GM06990 (cell line): ENCODE measurements around the gene PRICKLE2.

Experiments
- DNase-seq: peaks from one replicate; pipeline ENCODE4 v3.0.0-alpha.2; 2011; ENCODE audit not compliant: insufficient read length; ENCODE audit errors: extremely low read depth
- H3K27me3 ChIP-seq: replicated peaks from 2 replicates; pipeline ENCODE4 v1.6.0; 2011; ENCODE audit warnings: low read length; ENCODE audit not compliant: control insufficient read depth, insufficient read depth
- H3K36me3 ChIP-seq: 2 replicates; pipeline ENCODE4 v1.5.1; 2011; ENCODE audit warnings: low read length; ENCODE audit not compliant: control insufficient read depth, insufficient read depth
- H3K4me3 ChIP-seq: replicated peaks from 2 replicates; pipeline ENCODE4 v1.5.1; 2011; ENCODE audit warnings: low read depth, mild to moderate bottlenecking, control low read depth, low read length
- TF ChIP-seq, protein P1 (sequence below): IDR thresholded peaks from 2 replicates; pipeline ENCODE4 v1.5.1; 2011; ENCODE audit warnings: low read length, control low read depth, mild to moderate bottlenecking, inconsistent platforms; ENCODE audit not compliant: insufficient read depth, poor library complexity, severe bottlenecking

PRICKLE2 gene

DNA sequence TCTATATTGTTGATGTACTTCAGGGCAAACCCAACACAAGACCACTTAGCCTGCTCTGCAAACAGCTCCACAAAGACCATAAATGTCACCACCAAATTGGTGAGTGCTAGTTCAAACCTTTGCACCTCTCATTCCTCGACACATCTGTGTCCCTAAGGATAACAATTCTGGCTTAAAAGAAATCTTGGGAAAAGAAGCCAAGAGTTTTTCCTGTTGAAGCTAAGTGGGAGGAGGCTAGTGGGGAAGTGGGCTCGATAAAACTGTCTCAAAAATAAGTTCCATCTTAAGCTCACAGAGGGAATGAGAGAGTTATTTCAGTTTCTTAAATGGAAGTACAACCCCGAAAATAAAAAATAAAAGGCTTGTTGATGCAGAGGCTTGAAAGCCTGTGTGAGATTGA lies 40.4 kb upstream of the PRICKLE2 start:
- H3K27me3 ChIP-seq: peaks cover 2% of the 10 kb centered on the region; the same call in 1 of the 2 replicates
- DNase-seq: no peak
- TF ChIP-seq, protein P1, sequence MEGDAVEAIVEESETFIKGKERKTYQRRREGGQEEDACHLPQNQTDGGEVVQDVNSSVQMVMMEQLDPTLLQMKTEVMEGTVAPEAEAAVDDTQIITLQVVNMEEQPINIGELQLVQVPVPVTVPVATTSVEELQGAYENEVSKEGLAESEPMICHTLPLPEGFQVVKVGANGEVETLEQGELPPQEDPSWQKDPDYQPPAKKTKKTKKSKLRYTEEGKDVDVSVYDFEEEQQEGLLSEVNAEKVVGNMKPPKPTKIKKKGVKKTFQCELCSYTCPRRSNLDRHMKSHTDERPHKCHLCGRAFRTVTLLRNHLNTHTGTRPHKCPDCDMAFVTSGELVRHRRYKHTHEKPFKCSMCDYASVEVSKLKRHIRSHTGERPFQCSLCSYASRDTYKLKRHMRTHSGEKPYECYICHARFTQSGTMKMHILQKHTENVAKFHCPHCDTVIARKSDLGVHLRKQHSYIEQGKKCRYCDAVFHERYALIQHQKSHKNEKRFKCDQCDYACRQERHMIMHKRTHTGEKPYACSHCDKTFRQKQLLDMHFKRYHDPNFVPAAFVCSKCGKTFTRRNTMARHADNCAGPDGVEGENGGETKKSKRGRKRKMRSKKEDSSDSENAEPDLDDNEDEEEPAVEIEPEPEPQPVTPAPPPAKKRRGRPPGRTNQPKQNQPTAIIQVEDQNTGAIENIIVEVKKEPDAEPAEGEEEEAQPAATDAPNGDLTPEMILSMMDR: no peak
- no peak overlapping the region for H3K4me3 ChIP-seq
- no peaks in the 10 kb centered on the region for H3K36me3 ChIP-seq

DNA sequence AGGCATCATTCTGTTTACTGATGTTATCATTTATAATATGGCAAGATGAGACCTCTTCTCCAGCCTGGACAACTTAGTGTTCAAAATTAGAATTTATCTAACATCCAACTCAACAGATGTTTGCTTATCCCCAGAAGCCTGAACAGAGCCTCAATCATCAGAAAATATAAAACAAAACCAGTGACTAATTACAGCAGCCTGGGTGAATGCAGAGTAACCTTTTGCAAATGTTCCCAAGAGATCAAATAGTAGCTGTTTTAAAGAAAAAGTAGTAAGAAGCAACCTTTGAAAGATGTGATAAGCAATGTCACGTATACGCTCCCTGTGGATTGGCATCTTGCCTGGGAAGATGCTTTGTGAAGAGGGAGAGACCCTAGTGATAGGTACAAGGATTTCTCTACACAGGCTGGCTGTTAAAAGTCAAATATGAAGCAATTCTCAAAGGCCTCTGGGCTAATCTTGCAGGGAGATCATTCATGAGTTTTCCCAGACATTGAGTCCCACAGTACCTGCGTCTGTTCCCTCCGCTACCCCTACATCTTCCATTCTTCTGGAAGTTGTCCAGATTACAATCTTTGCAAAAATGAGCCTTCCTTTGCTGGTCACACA lies 39.3 kb upstream of the PRICKLE2 start:
- H3K4me3 ChIP-seq: no peak overlapping the region
- TF ChIP-seq, protein P1: no peak

DNA sequence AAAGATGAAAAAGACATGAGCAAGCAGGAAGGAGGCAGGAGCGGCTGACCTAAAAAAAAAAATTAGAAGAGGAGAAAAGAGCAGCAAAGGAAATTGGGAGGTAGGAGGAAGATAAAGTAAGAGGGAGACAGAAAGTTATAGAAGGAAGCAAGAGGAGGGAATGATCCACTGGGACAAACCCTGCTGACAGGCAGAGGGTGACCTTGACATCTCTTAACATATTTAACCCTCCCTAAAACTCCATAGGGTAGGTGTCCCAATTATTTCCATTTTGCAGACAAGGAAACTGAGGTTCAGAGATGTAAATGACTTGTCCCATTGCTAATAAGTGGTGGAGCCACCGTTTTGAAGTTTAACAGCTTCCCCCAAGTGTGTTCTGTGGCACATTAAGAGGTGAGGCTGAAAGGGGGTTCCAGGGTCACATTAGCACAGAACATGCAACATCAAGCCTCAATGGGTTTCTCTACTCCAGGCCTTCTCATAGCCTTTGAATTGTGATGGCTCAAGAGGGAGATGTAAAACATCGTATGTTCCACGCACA lies 37.4 kb upstream of the PRICKLE2 start:
- peaks cover 2% of the 10 kb centered on the region; the same call in 1 of the 2 replicates for H3K27me3 ChIP-seq
- no peak overlapping the region for H3K4me3 ChIP-seq
- no peak for DNase-seq
- no peaks in the 10 kb centered on the region for H3K36me3 ChIP-seq
- TF ChIP-seq, protein P1: peak; percentile 15

More for the DNA sequence above, 39.3 kb upstream of the PRICKLE2 start:
- Histone ChIP-seq H3K27me3 (peaks cover 2% of the 10 kb centered on the region; the same call in 1 of the 2 replicates), H3K36me3 (no peaks in the 10 kb centered on the region)
- no peak for DNase-seq

DNA sequence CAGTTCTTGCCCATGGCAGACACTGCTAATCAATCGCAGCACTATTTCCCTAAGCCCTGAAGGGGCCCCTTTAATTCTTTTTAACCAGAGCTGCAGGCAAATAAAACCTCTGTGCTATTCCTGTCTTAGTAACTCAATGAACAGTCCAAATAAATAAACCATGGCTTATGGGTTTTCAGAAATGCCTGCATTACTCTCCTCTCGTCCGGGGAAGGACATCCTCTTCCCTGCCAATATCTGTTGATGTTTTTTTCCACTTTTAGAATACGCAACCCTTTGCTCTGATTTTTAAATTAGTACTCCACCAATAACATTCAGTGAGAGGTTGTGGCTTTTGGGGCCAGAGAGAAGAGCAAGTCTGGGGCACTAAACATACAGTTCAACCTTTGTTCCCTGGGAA lies 35.2 kb upstream of the PRICKLE2 start:
- TF ChIP-seq, protein P1: no peak
- DNase-seq: no peak
- Histone ChIP-seq H3K4me3 (no peak overlapping the region), H3K36me3 (no peaks in the 10 kb centered on the region), H3K27me3 (peaks cover 2% of the 10 kb centered on the region; the same call in 1 of the 2 replicates)

DNA sequence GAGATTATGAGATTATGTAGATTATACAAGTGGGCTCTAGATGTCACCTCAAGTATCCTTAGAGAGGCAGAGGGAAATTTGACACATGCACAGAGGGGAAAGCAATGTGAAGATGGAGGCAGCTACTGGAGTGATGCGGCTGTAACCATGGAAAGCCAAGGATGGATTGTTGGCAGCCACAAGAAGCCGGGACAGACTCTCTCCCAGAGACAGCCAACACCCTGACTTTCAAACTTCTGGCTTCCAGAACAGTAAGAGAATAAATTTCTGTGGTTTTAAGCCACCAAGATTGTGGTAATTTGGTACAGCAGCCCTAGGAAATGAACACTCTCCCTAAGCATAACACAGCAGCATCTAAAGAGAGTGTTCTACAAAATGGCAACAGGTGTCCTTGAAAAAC lies 34.4 kb upstream of the PRICKLE2 start:
- Histone ChIP-seq H3K4me3 (no peak overlapping the region), H3K36me3 (no peaks in the 10 kb centered on the region), H3K27me3 (peaks cover 2% of the 10 kb centered on the region; the same call in 1 of the 2 replicates)
- TF ChIP-seq, protein P1: no peak
- no peak for DNase-seq
